Upper lobe of right lung (tissue), 1 donor: Measurements from ENCODE around the gene GRPEL2. TPM values are rescaled to one million over a fixed set of nuclear protein-coding genes. Genes with fewer than 3 reads are reported as not detected.

Experiments
- ATAC-seq: fragments of 200-7000 bp; cut with Tn5 transposase; one replicate; pipeline ENCODE4 v1.9.1; 2020; ENCODE audit warnings: mild to moderate bottlenecking, moderate library complexity
- DNase-seq: peaks from one replicate; pipeline ENCODE4 v3.0.0-alpha.2; 2020
- H3K27ac ChIP-seq: fragments of 200-600 bp; one replicate; pipeline ENCODE4 v1.8.0; 2022
- H3K27me3 ChIP-seq: fragments of 200-600 bp; one replicate; pipeline ENCODE4 v1.8.0; 2022; ENCODE audit warnings: mild to moderate bottlenecking
- H3K36me3 ChIP-seq: fragments of 200-600 bp; one replicate; pipeline ENCODE4 v1.8.0; 2022
- H3K4me1 ChIP-seq: fragments of 200-600 bp; one replicate; pipeline ENCODE4 v1.8.0; 2022
- H3K4me3 ChIP-seq: fragments of 200-600 bp; one replicate; pipeline ENCODE4 v1.8.0; 2022; ENCODE audit warnings: mild to moderate bottlenecking
- H3K9me3 ChIP-seq: fragments of 200-600 bp; one replicate; pipeline ENCODE4 v1.8.0; 2022
- intact Hi-C: fragments of 100-400 bp; cut with DNase I; formaldehyde crosslinking; loops from one replicate; pipeline ENCODE4 v1.11.0; 2022
- total RNA-seq: library from RNA; stranded (reverse); fragmentation: NEBNext Ultra II Directional; extraction: Animal tissue kit (Norgen Biotek cat#: 25700); gene quantifications from one replicate; pipeline ENCODE4 v1.2.1, GENCODE V29; 2021
- TF ChIP-seq, protein P1 (sequence below): fragments of 200-600 bp; IDR thresholded peaks from one replicate; pipeline ENCODE4 v1.8.0; 2022; ENCODE audit warnings: antibody characterized with exemption
- donor health status: DM: no; HTN: yes; CAD: no; lungs with severe emphysema.

The GRPEL2 gene
- total RNA-seq, 1 donor from 2014 or later, result 23.9 TPM

DNA sequence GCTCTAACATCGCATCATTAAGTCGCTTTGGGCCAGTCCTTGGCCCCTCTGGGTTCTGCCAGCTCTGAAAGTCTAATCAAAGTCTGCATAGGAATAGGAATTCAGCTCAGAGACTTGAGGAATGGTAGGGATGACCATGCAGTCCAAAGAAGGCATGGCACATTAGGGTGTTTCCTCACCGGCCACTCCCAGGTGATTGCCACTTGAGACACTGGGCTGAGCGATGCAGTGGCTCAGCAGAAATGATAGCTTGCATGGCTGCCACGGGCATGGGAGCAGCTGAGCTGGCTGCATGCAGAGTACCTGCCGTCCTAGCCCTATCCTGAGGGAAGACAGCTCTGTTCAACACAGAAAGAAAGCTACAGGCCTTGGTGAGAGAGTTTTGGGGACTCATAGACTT lies 44.9 kb upstream of the GRPEL2 start:
- H3K36me3 ChIP-seq, result no peaks in the 10 kb centered on the region
- TF ChIP-seq, protein P1, sequence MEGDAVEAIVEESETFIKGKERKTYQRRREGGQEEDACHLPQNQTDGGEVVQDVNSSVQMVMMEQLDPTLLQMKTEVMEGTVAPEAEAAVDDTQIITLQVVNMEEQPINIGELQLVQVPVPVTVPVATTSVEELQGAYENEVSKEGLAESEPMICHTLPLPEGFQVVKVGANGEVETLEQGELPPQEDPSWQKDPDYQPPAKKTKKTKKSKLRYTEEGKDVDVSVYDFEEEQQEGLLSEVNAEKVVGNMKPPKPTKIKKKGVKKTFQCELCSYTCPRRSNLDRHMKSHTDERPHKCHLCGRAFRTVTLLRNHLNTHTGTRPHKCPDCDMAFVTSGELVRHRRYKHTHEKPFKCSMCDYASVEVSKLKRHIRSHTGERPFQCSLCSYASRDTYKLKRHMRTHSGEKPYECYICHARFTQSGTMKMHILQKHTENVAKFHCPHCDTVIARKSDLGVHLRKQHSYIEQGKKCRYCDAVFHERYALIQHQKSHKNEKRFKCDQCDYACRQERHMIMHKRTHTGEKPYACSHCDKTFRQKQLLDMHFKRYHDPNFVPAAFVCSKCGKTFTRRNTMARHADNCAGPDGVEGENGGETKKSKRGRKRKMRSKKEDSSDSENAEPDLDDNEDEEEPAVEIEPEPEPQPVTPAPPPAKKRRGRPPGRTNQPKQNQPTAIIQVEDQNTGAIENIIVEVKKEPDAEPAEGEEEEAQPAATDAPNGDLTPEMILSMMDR, result no peak
- H3K9me3 ChIP-seq, result no peaks in the 10 kb centered on the region
- H3K27ac ChIP-seq, result no peak overlapping the region
- ATAC-seq, result no peak
- peaks cover 17% of the 10 kb centered on the region for H3K4me1 ChIP-seq
- intact Hi-C loops, result no loop called here
- DNase-seq, result no peak
- H3K27me3 ChIP-seq, result no peaks in the 10 kb centered on the region
- H3K4me3 ChIP-seq, result no peak overlapping the region

DNA sequence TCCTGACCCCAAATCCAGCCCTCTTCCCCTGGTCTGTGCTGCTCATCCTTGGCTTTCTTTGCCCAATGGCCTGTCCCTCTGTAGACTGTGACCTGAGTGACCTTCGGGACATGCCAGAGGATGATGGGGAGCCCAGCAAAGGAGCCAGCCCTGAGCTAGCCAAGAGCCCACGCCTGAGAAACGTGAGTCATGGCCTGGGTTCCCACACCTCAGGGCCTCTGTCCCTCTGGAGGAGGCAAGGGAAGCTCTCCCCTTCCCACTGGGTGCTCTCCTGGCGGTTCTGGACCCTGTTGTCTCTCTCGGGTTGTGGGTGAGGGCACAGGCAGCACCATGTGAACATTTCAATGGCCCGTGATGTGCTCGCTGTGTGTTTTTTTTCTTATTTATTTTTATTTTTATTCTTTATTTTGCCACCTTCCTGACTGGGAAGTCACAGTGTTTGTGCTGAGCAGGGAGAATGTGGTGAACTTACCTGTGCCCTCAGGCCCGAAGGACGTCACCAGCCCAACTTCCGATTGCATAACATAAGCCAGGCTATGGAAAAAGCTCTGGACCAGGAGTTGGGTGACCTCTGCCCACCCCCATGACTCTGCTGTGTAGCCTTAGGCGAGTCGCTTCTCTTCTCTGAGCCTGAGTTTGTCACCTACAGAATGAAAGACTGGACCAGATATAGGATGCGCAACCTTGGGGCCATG lies 44.1 kb upstream of the GRPEL2 start:
- TF ChIP-seq, protein P1, result no peak
- ATAC-seq, result no peak
- intact Hi-C loops, result no loop called here
- Histone ChIP-seq H3K27ac (no peak overlapping the region), H3K36me3 (no peaks in the 10 kb centered on the region), H3K9me3 (no peaks in the 10 kb centered on the region), H3K27me3 (no peaks in the 10 kb centered on the region), H3K4me1 (peaks cover 17% of the 10 kb centered on the region), H3K4me3 (no peak overlapping the region)
- no peak for DNase-seq

DNA sequence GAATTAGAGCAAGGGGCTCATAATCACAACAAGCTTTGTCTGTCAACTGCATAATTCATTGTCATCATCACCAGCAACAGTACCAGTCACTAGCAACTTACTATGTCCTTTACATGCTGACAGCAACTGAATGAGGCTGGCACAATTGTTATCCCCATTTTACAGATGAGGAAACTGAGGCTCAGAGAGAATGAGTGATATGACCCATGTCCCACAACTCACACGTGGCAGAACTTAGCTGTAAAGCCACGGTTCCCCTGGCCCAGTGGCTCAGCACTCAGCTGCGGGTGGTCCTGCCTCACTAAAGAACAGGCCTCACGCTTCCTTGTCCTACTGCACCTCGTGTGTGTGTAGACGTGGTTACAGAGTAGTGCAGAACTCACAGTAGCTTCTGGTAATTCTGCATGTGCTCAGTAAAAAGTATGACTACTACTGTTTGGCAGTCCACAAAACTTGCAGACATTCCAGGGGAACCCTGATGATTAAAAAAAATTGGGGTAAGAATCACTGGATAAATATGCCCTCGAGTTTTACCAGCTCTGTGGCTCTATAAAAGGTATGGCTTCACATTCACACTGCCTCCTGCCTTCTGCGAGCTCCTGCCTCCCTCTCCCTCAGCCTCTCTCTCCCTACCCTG lies 43.4 kb upstream of the GRPEL2 start:
- Histone ChIP-seq H3K36me3 (no peaks in the 10 kb centered on the region), H3K27ac (no peak overlapping the region), H3K4me3 (no peak overlapping the region), H3K4me1 (peaks cover 17% of the 10 kb centered on the region), H3K9me3 (no peaks in the 10 kb centered on the region), H3K27me3 (no peaks in the 10 kb centered on the region)
- DNase-seq, result no peak
- intact Hi-C loops, result no loop called here
- TF ChIP-seq, protein P1, result no peak
- no peak for ATAC-seq

DNA sequence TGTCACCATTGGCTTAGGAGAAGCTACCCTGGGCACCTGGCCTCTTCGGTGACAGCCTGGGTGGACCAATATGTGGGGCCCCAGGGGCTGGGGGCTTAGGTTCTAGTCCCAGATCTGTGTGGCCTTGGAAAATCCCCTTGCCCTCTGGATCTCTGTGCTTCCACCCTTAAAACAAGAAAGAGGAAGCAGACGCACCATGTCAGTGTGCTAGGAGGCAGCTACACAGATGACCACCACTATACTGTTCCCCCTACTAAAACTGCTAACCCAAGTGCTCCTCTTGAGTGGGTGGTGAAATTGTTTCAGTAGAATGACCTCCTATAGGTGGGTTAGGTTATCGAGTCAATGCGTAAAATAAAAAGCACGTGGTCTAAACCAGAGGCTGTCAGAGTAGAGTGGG lies 42.7 kb upstream of the GRPEL2 start:
- H3K36me3 ChIP-seq, result no peaks in the 10 kb centered on the region
- ATAC-seq (no peak), DNase-seq (no peak)
- H3K4me3 ChIP-seq, result no peak overlapping the region
- H3K4me1 ChIP-seq, result peaks cover 17% of the 10 kb centered on the region
- TF ChIP-seq, protein P1, result no peak
- no peak overlapping the region for H3K27ac ChIP-seq
- H3K27me3 ChIP-seq, result no peaks in the 10 kb centered on the region
- intact Hi-C loops, result no loop called here
- no peaks in the 10 kb centered on the region for H3K9me3 ChIP-seq

- DNase-seq (no peak), ATAC-seq (no peak)
- H3K4me1 ChIP-seq, result peaks cover 17% of the 10 kb centered on the region
- no peaks in the 10 kb centered on the region for H3K27me3 ChIP-seq
- no peaks in the 10 kb centered on the region for H3K9me3 ChIP-seq
- H3K4me3 ChIP-seq, result no peak overlapping the region
- intact Hi-C loops, result no loop called here
- H3K36me3 ChIP-seq, result no peaks in the 10 kb centered on the region
- H3K27ac ChIP-seq, result no peak overlapping the region
- TF ChIP-seq, protein P1, result no peak
These were observed 42.1 kb upstream of the GRPEL2 start for GRCh38 chr5:149303210-149303609.
